Left renal cortex interstitium (tissue), 4 donors: ENCODE results near the gene LCK. TPM values are rescaled to one million over a fixed set of nuclear protein-coding genes. Genes with fewer than 3 reads are reported as not detected.

ENCODE experiments used
- DNase-seq, 4 donors: peaks; one replicate each; pipeline ENCODE4 v3.0.0-alpha.2; 2013; ENCODE audit warnings: low read depth in 4 of 4, low spot score in 2 of 4, missing footprints in 1 of 4
- polyA plus RNA-seq, 4 donors: library from polyadenylated mRNA; unstranded; fragments of 120-200 nt; gene quantifications; one replicate each; pipeline ENCODE4 v1.2.1, GENCODE V29; 2013; ENCODE audit not compliant: insufficient read length in 4 of 4

Gene LCK
- polyA plus RNA-seq, 4 donors, result 4.3 to 6.9 (median 6.1) TPM

DNA sequence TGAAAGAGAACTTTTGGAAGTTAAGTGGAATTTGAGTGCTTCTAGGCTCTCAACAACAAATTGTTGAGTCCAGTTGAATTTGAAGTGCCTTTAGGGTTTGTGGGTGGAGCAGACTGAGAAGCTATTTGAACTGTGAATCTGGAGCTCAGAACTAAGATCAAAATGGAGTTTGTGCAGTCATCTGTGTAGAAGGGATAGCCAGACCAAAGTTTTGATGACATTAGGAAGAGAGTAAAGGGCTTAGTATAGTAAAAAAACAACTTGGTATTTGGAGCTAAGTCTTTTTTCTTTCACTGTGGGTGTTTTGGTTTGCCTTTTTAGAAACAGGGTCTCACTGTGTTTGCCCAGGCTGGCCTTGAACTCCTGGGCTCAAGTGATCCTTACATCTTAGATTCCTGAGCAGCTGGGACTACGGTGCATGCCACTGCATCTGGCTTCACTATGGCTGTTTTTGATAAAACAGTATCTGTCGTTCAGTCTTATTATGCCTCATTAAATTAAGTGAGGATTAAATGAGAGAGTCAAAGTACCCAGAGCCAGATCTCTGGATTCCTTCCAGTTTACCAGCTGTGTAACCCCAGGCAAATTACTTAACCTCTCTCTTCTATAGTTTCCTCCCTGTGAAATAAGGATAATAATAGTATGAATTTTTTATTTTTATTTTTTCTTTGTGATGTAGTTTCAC, 60.8 kb downstream of the LCK start:
- DNase-seq, result no peak

DNA sequence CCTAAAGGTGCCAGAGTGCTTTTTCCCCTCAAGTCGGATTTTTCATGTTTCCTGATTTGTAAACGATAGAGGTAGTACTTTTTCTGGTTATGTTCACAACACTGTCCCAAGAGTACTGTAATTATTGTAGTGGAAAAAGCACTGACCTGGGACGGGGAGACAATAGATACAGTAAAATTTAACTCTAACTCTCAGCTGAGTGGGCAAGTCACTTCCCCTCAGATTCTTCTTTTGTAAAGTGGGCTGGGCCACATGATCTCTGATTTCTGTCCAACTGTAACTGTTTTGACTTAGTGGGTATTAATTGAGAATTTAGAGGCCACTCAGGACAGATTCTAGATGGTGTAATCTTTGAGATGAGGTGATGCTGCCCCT, 65.8 kb downstream of the LCK start:
- DNase-seq, result no peak

DNA sequence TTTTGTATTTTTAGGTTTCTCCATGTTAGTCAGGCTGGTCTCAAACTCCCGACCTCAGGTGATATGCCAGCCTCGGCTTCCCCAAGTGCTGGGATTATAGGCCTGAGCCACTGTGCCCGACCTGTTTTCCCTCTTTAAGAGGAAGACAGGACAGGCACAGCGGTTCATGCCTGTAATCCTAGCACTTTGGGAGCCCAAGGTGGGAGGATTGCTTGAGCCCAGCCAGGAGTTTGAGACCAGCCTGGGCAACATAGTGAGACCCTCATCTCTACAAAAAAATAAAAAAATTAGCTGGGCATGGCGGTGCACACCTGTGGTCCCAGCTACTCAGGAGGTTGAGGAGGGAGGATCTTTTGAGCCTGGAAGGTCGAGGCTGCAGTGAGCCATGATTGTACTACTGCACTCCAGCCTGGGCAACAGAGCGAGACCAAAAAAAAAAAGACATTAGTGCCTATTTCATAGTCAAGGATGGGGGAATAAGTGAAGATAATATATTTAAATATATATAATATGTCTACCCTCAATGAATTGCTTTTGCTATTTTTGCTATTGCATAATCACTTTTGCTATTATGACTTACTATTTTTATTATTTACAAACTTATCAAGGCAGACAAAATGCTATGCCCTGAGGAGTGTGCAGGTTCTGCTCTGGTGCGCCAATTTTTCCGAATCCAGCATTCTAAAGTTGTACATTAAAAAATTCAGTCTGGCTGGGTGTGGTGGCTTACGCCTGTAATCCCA, 67.2 kb downstream of the LCK start:
- no peak for DNase-seq

DNA sequence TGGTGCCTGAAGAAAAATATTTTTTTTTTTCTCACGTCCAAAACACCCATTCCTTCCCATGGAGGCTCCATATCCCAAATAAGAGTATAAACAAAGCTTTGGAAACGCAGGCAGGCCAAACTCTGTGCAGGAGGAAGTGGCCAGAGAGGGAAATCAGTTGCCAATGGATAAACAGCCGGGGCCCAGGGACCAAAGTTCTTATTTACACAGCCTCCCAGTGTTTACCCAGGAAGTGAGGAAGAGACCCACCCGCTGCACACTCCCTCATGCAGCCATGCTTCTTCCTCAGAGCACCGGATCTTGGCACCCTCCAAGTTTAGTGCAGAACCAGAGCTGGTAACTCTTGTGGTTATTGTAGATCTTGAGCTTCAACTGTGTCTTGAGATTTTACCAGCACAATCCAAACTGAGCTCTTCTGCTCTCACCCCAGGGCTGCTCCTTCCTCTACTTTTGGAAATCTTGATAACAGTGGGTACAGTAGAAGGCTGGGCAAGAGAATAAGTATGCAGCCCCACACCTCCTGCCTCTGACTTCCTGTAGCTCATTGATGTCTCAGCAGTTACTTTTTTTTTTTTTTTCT, 70.7 kb downstream of the LCK start:
- no peak for DNase-seq

DNA sequence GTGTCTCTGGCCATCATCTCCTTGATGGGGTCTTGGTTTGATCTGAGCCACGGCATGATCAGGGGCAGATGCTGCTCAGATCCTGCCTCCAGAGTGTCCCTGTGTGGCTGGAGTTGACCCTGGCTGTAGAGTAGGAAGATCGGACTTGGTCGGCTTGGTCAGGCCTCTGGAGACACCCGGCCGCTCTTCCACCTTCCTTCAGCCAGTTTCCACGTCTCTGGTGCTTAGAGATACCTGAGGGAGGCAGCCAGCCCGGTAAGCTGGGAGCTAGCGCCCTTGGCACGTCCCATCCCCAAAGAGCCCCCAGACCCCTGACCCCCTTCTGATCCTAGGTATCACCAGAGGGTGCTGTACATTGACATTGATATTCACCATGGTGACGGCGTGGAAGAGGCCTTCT, 76.1 kb downstream of the LCK start:
- DNase-seq, result no peak

DNA sequence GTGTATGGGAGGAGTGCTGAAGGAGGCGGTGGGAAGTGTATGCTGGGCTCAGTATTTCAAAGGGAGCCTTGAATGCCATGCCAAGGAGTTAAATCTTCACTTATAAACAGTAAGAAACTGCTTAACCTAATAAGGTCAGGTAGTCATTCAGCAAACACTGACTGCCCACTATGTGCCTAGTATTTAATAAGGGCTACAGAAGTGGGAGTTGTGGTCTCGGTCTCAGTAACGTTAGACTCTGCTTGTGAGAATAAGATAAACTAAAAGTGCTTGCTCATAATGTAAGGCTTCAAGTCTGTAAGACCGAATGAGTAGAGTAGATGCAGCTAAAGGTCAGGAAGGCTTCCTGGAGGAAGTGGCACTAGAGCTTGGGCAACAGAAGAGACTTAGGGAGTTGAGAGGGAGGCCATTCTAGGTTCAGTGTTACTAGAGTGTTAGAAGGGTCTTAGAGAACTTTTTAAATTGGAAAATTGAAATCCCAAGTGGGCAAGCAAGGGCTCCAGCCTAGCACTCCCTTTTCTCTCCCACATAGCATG, 78.9 kb downstream of the LCK start:
- no peak for DNase-seq

DNA sequence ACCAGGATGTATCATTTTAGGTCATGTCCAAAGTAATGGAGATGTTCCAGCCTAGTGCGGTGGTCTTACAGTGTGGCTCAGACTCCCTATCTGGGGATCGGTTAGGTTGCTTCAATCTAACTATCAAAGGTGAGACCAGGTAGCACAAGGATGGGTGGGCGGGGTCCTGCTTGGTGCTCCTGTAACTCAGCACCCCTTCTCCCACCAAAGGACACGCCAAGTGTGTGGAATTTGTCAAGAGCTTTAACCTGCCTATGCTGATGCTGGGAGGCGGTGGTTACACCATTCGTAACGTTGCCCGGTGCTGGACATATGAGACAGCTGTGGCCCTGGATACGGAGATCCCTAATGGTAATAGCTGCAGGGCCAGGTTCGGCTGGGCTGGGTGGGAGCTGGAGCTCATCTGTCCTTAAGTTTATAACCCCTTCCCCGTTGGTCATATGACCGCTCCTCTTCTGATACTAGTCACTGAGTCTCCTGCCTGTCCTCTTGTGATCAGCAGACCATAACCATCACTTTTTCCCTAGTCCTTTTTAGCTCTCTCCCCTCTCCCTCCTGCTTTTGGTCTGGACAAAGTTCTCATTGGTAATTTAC, 79.6 kb downstream of the LCK start:
- DNase-seq, result no peak

DNA sequence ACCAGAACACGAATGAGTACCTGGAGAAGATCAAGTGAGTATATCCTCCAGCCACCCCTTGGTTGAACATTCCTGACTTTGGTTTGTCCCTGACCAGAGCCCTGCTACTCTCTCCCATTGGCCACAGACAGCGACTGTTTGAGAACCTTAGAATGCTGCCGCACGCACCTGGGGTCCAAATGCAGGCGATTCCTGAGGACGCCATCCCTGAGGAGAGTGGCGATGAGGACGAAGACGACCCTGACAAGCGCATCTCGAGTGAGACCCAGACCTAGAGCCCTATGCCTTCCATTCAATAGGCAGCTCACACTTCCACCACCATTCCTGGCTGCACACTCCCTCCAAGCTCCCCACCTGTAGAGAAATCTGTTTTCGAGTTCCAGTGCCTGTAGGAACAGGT, 80.5 kb downstream of the LCK start:
- DNase-seq, result no peak

DNA sequence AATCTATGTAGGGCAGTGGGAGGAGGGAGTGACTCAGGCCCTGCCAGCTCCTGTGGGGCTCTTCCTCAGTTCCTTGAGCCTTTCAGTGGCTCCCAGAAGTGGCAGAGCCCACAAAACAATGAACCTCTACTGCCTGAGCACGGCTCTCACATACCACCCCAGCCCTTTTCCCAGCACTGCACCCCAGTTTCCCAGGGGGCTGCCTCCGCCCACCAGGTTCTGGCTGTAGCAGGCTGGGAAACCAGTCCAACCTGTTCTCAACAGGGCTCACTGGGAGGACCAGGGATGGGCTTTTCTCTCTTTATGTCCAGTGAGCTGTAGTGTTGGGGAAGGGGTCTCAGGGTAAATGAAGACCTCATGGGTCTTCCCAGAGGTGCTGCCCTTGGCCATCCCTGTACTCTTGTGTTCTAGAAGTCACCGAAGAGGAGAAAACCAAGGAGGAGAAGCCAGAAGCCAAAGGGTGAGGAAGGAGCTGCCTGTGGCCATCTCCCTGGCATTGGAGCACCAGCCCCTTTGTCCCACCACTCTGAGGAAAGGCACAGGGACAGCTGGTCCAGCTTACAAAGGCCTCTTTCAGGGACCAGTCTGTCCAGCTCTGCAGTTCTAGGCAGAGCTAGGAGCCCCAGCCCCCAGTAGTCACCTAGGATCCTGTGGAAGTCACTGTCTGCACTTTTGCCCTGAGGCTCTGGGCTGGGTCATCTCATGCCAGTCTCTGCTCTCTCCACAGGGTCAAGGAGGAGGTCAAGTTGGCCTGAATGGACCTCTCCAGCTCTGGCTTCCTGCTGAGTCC, 81.4 kb downstream of the LCK start:
- no peak for DNase-seq

DNA sequence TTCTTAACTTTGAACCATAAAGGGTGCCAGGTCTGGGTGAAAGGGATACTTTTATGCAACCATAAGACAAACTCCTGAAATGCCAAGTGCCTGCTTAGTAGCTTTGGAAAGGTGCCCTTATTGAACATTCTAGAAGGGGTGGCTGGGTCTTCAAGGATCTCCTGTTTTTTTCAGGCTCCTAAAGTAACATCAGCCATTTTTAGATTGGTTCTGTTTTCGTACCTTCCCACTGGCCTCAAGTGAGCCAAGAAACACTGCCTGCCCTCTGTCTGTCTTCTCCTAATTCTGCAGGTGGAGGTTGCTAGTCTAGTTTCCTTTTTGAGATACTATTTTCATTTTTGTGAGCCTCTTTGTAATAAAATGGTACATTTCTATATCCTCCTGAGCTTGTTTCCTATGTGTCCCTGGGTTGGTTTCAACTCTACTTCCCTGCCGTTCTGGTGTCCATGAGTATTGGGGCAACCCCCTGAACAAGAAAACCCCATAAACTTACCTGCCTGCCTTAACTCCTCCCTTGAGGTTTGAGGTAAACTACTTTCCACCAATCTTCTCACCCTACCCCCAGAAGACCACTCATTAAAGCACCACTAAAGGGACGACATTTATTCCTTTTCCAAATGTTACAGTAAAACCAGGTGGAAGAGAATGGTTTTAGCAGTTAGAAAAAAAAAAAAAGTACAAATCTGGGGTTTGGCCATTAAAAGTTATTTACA, 82.3 kb downstream of the LCK start:
- DNase-seq, result no peak

DNA sequence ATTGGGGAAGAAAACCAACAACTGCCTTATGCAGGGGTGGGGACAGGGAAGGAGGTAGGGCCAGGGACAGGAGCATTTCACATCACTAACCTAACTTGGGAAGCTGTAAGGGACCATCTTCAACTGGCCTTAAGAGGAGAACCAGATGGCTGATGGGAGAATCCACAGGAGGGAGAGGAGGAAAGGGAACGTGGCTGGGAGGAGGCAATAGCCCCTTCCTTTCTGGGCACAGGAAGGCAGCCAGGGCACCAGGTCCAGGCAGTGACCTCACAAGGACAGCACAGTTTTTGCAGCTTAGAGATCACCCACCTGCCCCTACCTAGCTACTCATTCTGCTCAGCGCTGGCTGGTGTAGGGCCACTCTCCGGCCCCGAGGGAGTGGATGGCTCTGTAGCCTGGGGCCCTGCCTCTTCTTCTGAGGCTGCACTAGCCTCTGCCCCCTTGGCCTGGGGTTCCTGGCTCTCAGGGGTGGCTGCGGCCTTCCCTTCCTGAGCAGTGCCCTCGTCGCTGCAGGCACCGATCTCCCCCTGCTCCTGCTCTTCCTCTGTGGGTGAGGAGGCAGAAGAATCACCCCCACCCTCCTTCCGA, 83.3 kb downstream of the LCK start:
- DNase-seq, result no peak

DNA sequence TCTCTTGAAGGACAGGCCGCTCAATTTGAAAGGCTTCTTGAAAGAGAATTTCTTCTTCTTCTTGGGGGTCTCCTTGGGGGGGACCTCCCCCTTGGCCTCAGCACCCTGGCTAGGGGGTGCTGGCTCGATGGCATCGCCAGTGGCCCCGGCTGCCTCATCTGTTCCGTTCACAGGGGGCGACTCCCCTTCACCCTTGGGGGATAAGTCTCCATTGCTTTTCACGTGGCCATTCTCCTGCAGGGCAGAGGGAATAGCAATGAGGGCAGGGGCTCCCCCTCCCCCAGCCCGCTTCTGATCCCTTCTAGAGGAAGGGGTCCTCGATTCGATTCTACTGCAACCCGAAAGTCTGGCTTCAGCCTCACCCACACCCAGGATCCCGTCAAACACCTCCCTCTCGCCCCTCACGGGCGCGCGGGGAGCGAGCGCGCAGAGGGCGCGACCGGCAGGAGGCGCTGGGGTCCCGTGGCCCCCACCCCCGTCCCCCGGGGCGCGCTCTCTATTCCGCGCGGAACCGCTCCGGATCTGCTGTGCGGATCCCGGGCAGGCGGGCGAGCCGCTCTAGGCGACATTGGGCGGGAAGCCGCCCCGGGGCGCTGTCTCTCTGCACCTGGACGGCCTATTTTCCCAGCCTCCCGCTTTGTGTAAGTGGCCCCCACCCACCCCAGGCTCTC, 83.9 kb downstream of the LCK start:
- DNase-seq, result no peak

DNA sequence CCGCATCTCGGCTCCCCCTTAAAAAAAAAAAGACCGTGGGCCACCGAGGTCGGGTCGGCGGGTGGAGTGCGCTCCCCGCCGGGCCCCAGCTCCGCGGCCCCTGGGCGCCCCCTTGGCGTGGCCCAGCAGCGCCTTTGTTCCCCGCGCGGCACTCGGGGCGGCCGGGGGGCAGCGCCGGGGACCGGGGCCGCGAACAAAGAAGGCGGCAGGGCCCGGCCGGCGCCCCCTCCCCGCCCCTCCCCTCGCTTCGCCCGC, 84.4 kb downstream of the LCK start:
- DNase-seq, result no peak

Other genes with a start within 250 kb of the LCK start
- 100 to 1,000 TPM; 229 to 267 (median 247) TPM for gene KHDRBS1, start 237.4 kb upstream of the LCK start, polyA plus RNA-seq
- 10 to 100 TPM; 17.9 to 25.5 (median 20.4) TPM for gene TMEM39B, start 178.3 kb upstream of the LCK start, polyA plus RNA-seq
- 10 to 100 TPM; 27.8 to 36.3 (median 35.9) TPM for gene KPNA6, start 143.2 kb upstream of the LCK start, polyA plus RNA-seq
- gene TXLNA, start 71.6 kb upstream of the LCK start, polyA plus RNA-seq, result 10 to 100 TPM; 43.3 to 49.8 (median 45.9) TPM
- gene CCDC28B, start 50.7 kb upstream of the LCK start, polyA plus RNA-seq, result 10 to 100 TPM; 21.0 to 30.9 (median 27.7) TPM
- 10 to 100 TPM in 2 of 4 donors, 1 to 10 TPM in 2; 6.8 to 10.7 (median 8.7) TPM for gene IQCC, start 45.6 kb upstream of the LCK start, polyA plus RNA-seq
- gene DCDC2B, start 42.2 kb upstream of the LCK start, polyA plus RNA-seq, result 1 to 10 TPM in 2 of 4 donors, under 1 TPM in 2; 0.21 to 2.4 (median 1.4) TPM
- 10 to 100 TPM; 20.2 to 32.3 (median 27.1) TPM for gene TMEM234, start 28.9 kb upstream of the LCK start, polyA plus RNA-seq
- 100 to 1,000 TPM; 147 to 179 (median 174) TPM for gene EIF3I, start 28.9 kb upstream of the LCK start, polyA plus RNA-seq
- gene FAM167B, start 4.0 kb upstream of the LCK start, polyA plus RNA-seq, result 10 to 100 TPM in 2 of 4 donors, 1 to 10 TPM in 2; 8.6 to 12.5 (median 10.0) TPM
- gene HDAC1, start 40.8 kb downstream of the LCK start, polyA plus RNA-seq, result 100 to 1,000 TPM; 159 to 219 (median 180) TPM
- gene MARCKSL1, start 85.0 kb downstream of the LCK start, polyA plus RNA-seq, result 100 to 1,000 TPM; 389 to 551 (median 440) TPM
- 10 to 100 TPM in 1 of 4 donors, 1 to 10 TPM in 3; 2.8 to 10.6 (median 8.5) TPM for gene FAM229A, start 111.2 kb downstream of the LCK start, polyA plus RNA-seq
- 1 to 10 TPM; 2.0 to 9.1 (median 5.1) TPM for gene TSSK3, start 111.3 kb downstream of the LCK start, polyA plus RNA-seq
- 10 to 100 TPM; 60.6 to 69.4 (median 63.3) TPM for gene BSDC1, start 143.2 kb downstream of the LCK start, polyA plus RNA-seq
- gene ZBTB8B, start 213.8 kb downstream of the LCK start, polyA plus RNA-seq, result 1 to 10 TPM in 2 of 4 donors, under 1 TPM in 2; 0.73 to 2.1 (median 1.4) TPM